HG02840 (cell line): ENCODE measurements around the gene CCDC78.
"Not testable (repeated sequence)": the region's sequence is repeated elsewhere in the genome, so short reads cannot be mapped to it uniquely, and the experiment has no call there.

Experiments used
- ATAC-seq: cut with Tn5 transposase; IDR thresholded peaks from one replicate; pipeline ENCODE4 v1.9.1; 2021; ENCODE audit warnings: mild to moderate bottlenecking, moderate library complexity, moderate number of reproducible peaks; ENCODE audit not compliant: unreplicated experiment, low FRiP score

The CCDC78 gene

DNA sequence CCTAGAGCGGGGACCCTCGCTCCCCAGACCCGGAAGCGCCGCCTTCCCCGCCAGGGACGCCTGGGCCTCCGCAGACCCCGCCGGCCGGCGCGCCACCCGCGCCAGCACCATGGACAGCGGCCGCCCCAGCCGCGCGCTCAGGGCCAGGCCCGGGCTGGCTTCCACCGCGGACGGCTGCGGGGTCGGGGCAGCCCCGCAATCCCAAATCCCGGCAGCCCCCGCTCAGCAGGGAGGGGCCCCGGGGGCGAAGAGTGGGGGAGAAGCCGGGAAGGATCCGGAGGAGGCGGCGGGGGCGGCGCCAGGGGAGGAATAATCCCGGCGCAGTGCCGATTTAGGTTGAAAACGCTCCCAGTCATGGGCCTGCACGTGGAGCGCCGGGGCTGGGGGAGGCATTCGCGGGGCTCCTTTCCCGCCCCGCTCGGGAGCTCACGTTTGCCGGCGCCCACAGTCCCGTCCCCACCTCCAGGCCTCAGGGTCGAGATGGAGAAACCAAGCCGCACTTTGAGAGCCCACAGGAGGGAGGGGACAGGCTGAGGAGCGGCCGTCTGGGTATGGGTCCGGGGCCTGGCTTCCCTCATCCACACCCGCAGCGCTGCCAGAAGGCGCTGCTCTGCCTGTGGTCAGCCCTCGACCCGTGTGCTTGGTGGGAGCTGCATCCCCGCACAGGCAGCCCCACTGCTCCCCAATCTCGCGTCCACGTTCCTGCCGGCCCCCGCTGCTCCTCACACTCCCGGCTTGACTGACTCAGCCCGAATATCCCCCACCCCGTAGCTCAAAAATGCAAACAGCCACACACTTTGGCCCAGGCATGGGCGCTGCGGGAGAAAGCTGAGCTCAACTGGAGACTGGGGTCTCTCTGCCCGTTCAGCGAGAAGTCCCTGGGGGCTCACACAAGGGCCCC lies 25.3 kb downstream of the CCDC78 start:
- no peak for ATAC-seq

DNA sequence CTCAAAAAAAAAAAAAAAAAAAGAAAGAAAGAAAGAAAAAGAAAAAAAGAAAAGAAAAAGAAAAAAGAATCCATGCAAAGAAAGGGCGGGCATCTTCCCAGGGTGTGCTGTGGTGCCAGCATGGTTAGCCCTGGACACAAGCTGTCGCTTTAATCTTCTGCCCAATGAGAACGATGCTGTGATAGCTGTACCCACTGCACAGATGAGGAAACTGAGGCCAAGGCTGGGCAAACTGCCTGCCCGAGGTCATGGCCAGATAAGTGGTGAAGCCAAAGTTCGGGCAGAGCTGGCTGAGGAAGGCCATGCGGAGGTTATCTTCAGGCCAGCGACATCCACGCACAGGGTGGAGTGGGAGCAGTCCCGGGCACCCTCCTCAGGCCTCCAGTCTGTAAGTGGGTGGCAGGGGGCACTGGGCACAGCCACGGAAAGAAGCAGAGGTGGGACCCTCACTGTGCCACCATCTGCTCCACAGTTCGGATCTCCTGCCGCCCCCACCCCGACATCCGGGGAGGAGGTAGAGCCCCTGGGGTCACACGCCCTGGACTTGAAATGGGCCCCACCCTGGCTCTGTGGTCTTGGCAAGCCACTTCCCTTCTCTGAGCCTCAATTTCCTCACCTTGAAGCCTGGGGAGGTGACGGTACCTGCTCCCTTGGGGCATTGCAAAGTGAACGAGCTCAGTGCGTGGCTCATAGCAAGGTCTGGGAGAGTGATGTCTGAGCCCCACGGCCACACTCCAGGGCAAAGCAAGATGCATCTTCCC lies 27.2 kb downstream of the CCDC78 start:
- no peak for ATAC-seq

DNA sequence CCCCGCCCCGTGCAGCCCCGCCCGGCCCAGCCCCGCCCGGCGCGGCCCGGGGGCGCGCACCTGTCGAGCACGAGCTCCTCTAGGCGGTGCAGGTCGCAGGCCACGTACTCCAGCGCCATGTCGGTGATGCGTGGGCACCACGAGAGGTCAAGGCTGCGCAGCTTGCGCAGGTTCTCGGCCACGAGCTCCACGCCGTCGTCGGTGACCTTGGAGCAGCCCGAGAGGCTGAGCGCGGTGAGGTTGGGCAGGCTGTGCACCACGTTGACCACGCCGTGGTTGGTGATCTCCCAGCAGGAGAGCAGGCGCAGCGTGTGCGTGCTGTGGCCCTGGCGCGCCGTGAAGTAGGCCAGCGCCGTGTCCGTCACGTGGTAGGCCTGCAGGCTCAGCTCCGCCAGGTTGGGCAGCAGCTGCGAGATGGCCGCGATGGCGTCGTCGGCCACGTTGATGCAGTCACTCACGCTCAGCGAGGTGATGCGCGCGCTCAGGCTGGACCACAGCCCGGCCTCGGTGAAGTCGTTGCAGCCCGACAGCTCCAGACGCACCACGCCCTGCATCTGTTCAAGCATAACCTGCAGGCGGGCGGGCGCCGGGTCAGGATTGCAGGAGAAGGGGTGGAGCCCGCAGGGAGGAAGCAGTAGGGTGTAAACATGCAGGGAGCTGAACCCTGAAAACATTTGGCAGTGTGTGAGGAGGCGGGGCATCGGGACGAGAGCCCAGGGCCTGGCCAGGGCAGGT lies 30.7 kb downstream of the CCDC78 start:
- ATAC-seq: no peak

DNA sequence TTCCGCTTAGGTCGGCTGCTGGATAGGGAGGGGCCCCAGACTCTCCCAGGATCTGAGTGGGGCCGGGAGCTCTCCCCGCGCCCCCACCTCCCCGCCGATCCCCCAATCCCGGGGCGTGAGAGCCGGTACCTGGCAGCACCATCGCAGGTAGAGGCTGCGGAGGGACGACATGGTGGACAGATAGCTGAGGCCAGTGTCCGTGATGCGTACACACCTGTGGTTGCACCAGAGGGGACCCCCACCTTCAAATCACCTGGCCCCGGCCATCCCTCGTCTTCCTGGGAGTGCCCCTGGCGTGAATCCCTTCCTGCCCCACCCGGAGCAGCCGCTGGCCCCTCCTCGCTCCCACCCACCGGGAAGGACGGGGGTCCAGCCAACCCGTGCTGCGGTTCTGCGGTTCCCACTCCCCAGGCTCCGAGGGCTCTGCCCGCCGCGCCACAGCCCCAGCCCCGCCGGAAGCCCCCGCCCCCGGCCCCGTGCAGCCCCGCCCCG lies 31.3 kb downstream of the CCDC78 start:
- no peak for ATAC-seq

DNA sequence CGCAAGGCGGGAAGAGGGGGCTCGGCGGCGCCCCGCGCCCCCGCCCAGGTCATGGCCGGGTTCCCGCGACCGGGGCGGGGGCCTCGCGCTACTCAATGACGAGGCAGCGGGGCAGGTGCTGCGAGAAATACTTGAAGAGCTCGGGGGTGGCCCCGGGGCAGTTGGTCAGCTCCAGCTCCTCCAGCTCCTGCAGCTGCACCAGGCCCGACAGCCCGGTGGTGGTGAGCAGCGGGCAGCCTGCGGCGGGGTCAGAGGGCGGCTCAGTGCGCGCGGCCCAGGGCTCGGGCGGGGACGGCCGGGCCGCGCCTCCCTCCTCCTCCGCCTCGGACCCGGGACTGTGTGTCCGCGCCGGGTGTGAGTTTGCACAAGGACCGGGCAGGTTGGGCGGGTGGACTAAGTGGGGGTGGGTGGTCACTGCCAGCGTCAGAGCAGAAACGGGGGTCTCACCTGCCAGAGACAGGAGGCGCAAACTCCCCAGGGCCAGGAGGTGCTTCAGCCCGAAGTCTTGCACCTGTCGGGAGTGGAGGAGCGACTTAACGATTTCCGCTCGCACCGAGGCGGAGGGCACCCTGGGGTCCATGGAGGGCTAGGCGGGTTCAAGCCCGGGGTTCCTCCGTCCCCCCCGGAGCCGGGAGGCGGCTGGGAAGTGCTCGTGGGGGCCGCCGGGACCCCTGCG lies 31.9 kb downstream of the CCDC78 start:
- no peak for ATAC-seq

DNA sequence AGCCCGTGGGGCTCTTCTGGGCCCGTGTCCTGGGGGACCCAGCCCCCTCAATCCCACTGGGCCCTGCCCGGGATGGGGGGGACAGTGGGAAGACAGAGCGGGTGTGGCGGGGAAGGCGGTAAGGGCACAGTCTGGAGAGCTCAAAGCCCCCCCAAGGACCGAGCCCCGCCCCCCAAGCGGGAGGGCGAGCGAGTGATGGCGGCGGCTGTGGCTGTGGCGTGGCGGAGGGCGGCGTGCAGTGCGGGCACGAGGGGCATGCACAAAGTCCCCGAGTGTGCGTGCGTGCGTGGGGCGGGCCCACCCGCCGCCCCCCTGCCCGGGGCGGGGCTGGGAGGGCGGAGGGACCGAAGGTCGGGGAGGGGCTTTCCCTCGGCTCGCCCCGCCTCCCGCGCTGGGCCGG lies 32.5 kb downstream of the CCDC78 start:
- no peak for ATAC-seq

DNA sequence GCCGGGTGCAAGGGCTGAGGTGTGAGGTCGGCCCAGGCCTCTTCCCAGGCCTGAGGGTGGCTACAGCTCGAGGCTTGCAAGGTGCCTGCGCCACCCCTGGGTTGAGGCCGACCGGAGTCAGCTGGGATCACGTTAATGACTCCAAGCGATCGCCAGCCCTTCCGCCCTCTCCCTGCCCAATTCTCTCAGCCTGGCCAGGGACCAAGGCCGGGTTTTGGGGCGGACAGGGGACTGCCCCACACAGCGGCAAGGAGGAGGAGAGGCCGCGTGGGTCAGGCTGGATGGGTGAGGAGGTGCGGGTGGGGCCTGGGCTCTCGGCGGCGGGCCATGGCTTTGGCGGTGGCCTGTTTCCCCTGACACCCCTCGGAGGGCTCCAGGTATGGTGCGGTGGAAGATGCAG lies 32.9 kb downstream of the CCDC78 start:
- no peak for ATAC-seq

DNA sequence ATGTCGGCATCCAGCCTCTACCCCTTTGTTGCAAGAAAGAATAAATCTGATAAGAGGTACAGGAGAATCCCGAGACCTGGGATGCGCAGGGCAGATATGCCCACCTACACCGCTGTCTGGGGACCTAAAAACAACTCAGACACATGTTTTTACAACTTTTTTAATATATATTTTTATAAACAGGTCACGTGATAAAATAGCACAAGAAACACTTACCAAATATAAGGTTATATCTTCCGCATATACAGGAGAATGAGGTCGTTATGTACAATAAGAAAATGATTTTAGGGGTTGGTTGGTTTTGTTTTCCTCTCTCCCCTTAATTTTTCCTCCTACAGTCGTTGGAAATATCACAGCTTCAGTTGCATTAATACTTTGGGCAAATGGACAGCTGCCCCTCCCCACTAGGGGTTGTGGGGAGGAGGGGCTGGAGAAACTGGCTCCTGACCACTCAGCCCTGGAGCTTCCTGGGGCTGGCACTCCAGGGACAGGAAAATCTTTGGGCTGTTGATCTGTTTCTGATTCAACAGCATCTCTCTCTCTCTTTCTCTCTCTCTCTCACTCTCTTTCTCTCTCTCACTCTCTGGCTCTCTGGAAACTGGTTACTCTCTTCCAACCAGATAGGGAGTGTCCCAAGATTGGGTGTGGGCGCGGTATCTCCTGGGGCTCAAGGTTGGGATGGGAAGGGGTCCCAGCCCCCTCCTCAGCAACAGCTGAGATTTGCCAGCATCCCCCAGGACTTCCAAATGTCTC lies 33.7 kb downstream of the CCDC78 start:
- no peak for ATAC-seq

DNA sequence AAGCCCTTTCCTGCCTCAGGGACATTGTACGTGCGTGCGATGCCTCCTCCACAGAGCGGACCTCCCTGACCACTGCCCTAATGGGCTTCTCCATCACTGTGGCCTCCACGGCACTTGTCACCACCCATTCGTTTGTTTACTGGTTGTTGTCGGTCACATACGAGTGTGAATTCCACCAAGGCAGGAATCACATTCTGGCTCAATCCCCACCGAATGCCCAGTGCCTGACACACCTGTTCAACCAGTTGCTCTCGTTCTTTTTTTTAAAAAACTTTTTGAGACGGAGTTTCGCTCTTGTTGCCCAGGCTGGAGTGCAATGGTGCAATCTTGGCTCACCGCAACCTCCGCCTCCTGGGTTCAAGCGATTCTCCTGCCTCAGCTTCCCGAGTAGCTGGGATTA lies 35.0 kb downstream of the CCDC78 start:
- ATAC-seq: not testable (repeated sequence)

DNA sequence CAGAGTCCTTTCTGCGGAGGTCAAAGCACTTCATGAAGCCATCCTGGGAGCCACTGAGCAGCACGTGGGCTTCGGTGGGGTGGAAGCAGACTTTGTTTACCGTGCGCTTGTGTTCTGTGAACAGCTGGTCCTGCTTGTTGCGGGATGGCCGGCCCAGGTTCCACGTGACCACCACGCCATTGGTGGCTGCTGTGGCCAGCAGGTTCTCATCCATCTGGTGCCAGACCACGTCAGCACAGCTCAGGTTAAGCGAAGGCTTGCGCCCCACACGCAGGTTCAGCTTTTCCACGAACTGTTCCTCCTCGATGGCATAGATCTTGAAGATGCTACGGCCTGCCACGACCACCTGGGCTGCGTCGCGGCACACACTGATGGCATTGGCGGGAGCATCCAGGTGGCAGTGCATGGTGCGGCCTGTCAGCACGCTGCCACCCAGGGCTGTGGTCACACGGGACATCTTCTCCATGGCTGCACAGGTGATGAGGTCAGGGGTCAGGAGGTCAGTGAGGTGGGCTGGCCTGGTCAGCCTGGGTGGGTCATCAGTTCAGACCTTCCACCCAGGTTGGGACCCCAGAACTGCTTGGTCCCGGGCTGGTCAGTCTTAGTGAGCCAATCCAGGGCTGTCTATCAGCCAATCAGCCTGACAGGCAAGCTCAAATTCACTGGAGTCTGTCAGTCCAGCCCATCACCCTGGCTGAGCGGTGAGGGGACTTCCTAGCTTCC lies 36.9 kb downstream of the CCDC78 start:
- ATAC-seq: no peak

DNA sequence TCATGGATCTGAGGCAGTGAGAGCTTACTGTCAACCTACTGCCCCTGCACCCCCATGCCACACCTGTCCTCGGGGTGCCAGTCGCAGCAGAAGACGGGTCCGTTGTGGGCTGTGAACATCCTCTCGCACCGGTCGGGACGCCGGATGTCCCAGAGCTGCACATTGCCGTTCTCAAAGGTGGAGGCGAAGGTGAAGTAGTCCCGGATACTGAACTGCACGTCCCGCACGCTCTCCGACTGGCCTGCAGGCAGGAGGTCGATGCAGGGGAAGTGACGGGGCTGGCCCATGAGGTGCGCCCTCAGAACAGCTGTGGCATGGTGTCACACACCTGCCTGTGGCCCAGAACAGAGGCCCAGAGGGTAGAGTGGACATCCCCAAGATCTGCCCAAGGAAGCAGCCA lies 38.7 kb downstream of the CCDC78 start:
- no peak for ATAC-seq

DNA sequence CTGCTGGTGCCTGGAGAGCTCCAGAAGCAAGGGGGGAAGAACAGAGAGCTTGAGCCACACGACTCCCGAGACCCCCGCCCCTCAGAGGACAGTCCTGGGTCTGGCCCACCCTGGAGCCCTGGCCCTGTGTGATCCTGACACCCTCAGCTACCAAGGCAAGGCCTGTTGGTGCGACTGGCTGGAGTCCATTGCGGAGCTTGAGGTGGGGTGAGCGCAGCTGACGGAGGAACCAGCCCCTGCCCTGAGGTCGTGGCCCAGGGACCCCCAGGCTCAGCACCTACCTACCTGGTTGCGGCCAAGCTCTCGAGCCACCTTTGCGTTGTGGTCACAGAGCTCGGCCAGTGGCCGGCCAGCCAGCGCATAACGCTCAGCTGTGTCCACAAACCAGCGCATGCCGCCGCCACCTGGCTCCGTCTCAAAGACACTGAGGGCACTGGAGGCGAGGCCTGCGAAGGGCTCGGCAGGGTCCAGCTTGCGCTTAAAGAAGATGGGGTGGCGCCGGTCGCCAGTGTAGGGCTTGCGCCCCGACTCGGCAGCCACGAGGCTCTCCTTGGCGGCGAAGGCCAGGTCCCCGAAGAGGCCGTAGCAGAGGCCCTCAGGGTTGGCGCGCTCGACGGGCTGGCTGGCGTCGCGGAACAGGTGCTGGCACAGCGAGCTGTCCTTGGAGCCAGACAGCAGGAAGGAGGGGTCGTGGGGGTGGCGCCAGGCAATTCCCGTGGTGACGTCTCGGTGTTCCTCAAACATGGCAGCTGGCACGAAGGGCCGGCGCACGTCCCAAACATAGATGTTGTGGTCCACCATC lies 39.6 kb downstream of the CCDC78 start:
- ATAC-seq: no peak

DNA sequence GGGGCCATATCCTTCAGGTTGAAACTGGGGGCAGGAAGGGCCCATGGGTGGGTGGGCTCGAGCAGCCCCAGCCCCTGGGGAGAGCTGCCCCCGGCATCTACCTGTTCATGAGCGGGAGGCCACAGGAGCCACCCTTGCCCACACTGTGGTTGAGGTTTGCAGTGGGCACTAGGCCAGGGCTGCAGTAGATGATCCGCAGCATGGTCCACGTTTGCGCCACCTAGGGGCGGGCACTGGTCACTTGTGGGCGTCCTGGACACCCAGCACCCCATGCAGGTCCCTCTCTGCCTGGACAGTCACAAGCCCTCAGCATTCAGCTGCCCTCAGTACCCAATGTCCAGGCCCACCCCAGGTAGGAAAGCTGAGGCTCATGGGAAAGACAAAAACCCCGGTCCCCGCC lies 40.3 kb downstream of the CCDC78 start:
- no peak for ATAC-seq

DNA sequence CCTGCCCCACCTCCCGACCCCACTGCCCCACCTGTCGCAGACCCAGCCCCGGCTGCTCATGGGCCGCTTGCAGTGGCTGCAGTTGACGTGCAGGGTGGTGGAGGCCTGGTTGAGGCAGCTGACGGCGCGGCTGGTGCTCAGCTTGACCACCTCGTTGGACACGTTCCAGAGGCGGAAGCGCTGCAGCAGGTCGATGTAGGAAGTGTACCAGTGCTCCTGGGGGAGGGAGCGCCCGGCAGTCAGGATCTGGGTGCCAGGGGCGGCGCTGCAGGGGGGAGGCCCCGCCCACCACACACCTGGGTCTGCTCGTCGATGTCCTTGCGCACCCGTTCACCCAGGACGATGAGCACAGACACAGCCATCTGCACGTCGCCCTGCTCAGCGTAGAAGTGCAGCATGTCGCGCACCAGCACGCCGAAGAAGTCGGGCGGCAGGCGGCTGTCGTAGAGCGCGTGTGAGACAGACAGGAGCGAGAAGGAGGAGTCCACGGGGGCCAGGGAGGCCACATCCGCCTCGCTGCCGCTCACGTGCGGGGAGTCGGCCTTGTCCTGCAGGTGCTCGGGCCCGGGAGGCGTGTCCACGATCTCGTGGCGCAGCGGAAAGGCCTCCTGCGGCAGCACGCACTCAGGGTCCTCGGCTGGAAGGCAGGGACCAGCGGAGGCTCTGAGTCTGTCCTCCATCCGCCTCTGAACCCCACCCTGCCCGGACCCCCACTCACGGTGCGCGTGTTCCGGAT lies 41.1 kb downstream of the CCDC78 start:
- ATAC-seq: no peak

DNA sequence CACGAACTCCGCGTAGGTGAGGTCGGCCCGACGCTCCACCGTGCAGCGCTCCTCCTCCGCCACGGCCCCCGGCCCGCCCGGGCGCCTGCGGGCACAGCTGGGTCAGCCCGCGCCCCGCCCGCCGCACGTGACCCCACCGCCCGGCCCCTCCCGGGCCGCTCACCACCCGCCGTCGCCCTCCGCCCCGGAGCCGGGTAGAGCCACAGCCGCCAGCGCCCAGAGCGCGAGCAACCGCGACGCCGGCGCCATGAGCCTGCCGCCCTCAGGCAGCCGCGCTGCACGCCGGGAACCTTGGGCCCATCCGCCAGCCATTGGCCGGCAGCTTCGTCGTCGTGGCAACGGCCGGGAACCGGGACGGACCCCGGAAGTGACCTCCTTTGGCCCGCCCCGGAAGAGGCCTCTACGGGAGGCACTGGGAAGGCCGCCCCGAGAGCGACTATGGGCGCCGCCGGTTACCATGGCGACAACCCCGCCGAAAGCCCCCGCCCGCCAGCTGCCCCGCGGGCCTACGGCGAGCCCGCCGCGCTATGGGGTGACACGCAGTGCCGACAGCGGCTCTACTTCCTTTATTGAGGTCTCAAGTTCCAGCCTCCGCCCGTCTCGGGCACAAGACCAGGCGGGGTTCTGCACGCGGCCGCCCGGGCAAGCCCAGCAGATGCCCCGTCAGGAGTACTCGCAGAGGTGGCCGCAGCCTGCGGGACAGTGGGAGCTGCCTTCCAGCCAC lies 42.0 kb downstream of the CCDC78 start, which contains the start of gene JMJD8:
JMJD8 (minus strand) TSS at position 264 of the 724 bp plus-strand sequence; CDS start at position 249, 15 bp downstream.
- ATAC-seq: peak; percentile 49

DNA sequence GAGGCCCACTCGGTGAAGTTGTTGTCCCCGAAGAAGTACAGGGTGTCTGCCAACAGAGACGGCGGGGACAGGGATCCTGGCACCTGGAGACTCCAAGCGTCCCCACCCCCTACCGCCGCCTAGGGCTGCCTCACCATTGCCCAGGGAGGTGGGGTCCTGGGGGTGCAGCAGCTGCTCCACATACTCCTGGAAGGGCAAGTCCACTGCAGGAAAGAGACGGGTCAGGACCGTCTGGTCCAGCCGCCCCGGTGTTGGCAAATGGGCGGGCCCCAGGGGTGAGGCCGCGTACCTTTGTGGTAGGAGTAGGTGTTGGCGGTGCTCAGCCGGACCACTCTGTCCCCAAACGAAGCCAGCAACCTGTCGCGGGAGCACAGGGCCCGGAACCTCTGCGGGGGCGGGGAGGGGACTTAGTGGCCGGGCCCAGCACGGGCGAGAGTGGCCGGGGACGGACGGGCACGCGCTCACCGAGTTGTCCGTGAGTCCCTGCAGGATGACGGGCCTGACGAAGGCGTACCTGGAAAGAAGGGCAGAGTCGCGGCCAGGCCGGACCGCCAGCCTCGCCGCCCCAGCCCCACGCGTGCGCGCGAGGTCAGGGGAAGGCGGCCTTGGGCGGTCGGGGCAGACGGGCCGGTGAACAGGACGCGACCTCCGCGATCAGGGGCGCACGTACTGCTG lies 42.7 kb downstream of the CCDC78 start:
- peak; percentile 6 for ATAC-seq
